Pulmonary artery endothelial cell (primary cell): ENCODE results near the gene ZDHHC8. TPM values are rescaled to one million over a fixed set of nuclear protein-coding genes. Genes with fewer than 3 reads are reported as not detected.

Source experiments
- DNase-seq: peaks from one replicate; pipeline ENCODE4 v3.0.0-alpha.2; 2011; ENCODE audit warnings: low read depth, low spot score
- total RNA-seq: library from RNA; depleted of rRNA; stranded (reverse); fragments of >200 nt; gene quantifications from 2 replicates; pipeline ENCODE4 v1.2.3, GENCODE V29; 2014

ZDHHC8 gene
- total RNA-seq: 10.6 and 14.8 TPM in 2 replicates

- no peak for DNase-seq
These were observed at the start of gene ZDHHC8 for GRCh38 chr22:20131597-20131858. ZDHHC8 (plus strand) TSS chr22:20131804; CDS start chr22:20131948, 144 bp downstream.

GRCh38 chr22:20083157-20083890 is 48.3 kb upstream of the ZDHHC8 start:
- DNase-seq: no peak

- DNase-seq: no peak
These were observed 47.6 kb upstream of the ZDHHC8 start for GRCh38 chr22:20083891-20084546.

- DNase-seq: no peak
These were observed 46.8 kb upstream of the ZDHHC8 start for GRCh38 chr22:20084547-20085413.

- DNase-seq: no peak
These were observed 46.0 kb upstream of the ZDHHC8 start for GRCh38 chr22:20085651-20086050.

- DNase-seq: no peak
These were observed 45.5 kb upstream of the ZDHHC8 start for GRCh38 chr22:20086101-20086599.

GRCh38 chr22:20086763-20087162 is 44.8 kb upstream of the ZDHHC8 start:
- DNase-seq: no peak

GRCh38 chr22:20087319-20088262 is 44.0 kb upstream of the ZDHHC8 start:
- DNase-seq: no peak

GRCh38 chr22:20088263-20088648 is 43.3 kb upstream of the ZDHHC8 start:
- no peak for DNase-seq

GRCh38 chr22:20089226-20089976 is 42.2 kb upstream of the ZDHHC8 start:
- DNase-seq: no peak

- no peak for DNase-seq
These were observed 41.5 kb upstream of the ZDHHC8 start for GRCh38 chr22:20089977-20090729.

- DNase-seq: no peak
These were observed 40.8 kb upstream of the ZDHHC8 start for GRCh38 chr22:20090730-20091240.

- DNase-seq: no peak
These were observed 39.7 kb upstream of the ZDHHC8 start for GRCh38 chr22:20091690-20092476.

- DNase-seq: no peak
These were observed 39.1 kb upstream of the ZDHHC8 start for GRCh38 chr22:20092477-20092854.

GRCh38 chr22:20093418-20094196 is 38.0 kb upstream of the ZDHHC8 start:
- DNase-seq: no peak

- DNase-seq: no peak
These were observed 37.3 kb upstream of the ZDHHC8 start for GRCh38 chr22:20094197-20094807.

- no peak for DNase-seq
These were observed 36.1 kb upstream of the ZDHHC8 start for GRCh38 chr22:20095521-20095920.
